Measurements from ENCODE around the gene HUNK.

DNA sequence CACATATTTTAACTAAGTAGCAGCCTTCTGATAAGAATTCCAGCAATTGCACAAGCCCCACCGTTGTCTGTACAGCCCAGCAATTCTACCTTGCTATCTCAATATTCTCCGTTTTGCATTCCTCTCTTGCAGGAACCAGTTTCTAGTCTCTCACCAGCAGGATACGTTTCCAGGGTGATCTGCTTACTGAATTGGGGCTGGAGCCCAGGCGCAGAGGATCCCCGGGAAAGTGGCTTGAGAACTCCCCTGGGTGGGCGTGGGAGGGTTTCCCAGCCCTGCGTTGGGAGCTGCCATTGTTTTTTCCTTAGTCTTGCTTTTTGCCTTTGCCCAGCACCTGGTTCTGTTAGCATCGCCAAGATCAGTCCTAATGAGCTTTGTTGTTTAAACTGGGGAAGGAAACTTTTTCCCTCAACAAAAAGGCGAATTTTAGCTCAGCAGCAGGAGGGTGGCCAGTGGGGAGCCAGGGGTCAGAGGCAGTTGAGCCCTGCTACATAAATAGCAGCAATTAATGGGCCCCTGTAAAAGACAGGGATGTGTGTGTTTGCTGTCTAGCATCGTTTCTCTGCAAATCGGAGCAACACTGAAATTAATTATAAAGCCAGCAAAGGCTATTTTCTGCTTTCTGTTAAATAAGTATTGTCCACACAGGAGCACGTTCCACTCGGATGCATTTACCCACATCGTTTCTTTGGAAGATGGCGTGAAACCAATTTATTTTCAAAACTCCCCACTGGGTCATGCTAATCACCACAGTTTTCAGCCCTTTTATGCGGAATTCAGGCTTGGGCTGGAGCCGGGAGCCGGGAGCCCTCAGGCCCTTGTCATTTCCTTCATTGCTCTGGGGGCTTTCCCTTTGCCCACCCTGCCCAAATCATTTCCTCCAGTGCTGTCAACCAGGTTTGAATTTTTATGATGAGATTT lies 36.6 kb downstream of the HUNK start:
- TF ChIP-seq POLR2A (IDR thresholded peaks at IDR 0.05) (no peak), POLR2AphosphoS5 (IDR thresholded peaks at IDR 0.05) (no peak)
- TF ChIP-seq, protein P1, sequence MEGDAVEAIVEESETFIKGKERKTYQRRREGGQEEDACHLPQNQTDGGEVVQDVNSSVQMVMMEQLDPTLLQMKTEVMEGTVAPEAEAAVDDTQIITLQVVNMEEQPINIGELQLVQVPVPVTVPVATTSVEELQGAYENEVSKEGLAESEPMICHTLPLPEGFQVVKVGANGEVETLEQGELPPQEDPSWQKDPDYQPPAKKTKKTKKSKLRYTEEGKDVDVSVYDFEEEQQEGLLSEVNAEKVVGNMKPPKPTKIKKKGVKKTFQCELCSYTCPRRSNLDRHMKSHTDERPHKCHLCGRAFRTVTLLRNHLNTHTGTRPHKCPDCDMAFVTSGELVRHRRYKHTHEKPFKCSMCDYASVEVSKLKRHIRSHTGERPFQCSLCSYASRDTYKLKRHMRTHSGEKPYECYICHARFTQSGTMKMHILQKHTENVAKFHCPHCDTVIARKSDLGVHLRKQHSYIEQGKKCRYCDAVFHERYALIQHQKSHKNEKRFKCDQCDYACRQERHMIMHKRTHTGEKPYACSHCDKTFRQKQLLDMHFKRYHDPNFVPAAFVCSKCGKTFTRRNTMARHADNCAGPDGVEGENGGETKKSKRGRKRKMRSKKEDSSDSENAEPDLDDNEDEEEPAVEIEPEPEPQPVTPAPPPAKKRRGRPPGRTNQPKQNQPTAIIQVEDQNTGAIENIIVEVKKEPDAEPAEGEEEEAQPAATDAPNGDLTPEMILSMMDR (IDR thresholded peaks at IDR 0.05): no peak

Measured in sigmoid colon (tissue), 4 donors.